HL-60/S4 treated with retinoic acid at 250 ng/mL for 4 days and 3 days (cell line): ENCODE results near the gene COL4A3.

Experiments used
- in situ Hi-C: fragments of 300-500 bp; cut with MboI; formaldehyde crosslinking; loops from 2 replicates; pipeline ENCODE4 v1.7.0; 2022; ENCODE audit warnings: low sequenced_read_pairs

The COL4A3 gene

GRCh38 chr2:227335713-227336112 is 171.3 kb downstream of the COL4A3 start:
- in situ Hi-C loops, result no loop called here

- in situ Hi-C loops, result no loop called here
These were observed 173.0 kb downstream of the COL4A3 start for GRCh38 chr2:227337442-227337841.

- in situ Hi-C loops, result no loop called here
These were observed 174.7 kb downstream of the COL4A3 start for GRCh38 chr2:227339098-227339599.

- in situ Hi-C loops, result no loop called here
These were observed 175.7 kb downstream of the COL4A3 start for GRCh38 chr2:227340106-227340505.

- in situ Hi-C loops, result no loop called here
These were observed 177.1 kb downstream of the COL4A3 start for GRCh38 chr2:227341553-227341952.

- in situ Hi-C loops, result no loop called here
These were observed 179.8 kb downstream of the COL4A3 start for GRCh38 chr2:227344231-227344630.

GRCh38 chr2:227347117-227347516 is 182.7 kb downstream of the COL4A3 start:
- in situ Hi-C loops, result no loop called here

GRCh38 chr2:227348324-227348723 is 183.9 kb downstream of the COL4A3 start:
- in situ Hi-C loops, result no loop called here

- in situ Hi-C loops, result no loop called here
These were observed 185.7 kb downstream of the COL4A3 start for GRCh38 chr2:227349989-227350612.

- in situ Hi-C loops, result no loop called here
These were observed 187.2 kb downstream of the COL4A3 start for GRCh38 chr2:227351639-227352038.

GRCh38 chr2:227360351-227360750 is 195.9 kb downstream of the COL4A3 start:
- in situ Hi-C loops, result no loop called here

- in situ Hi-C loops, result no loop called here
These were observed 199.3 kb downstream of the COL4A3 start for GRCh38 chr2:227363756-227364155.
